B cell (primary cell): ENCODE results near the gene INTS7. TPM values are rescaled to one million over a fixed set of nuclear protein-coding genes. Genes with fewer than 3 reads are reported as not detected.

Experiments used
- ATAC-seq: fragments of 200-7000 bp; cut with Tn5 transposase; one replicate; pipeline ENCODE4 v1.10.0; 2021; ENCODE audit warnings: low read depth, mild to moderate bottlenecking, moderate number of reproducible peaks, moderate library complexity
- CTCF ChIA-PET: fragments of 350-600 bp; sonication (Branson Sonifier 250); formaldehyde crosslinking; loops from one replicate; lab custom pipeline; 2021; ENCODE audit warnings: antibody characterized with exemption, inconsistent platforms; lab: Charles Lee
- POLR2A ChIA-PET: fragments of 350-600 bp; sonication (Branson Sonifier 250); formaldehyde crosslinking; loops from one replicate; lab custom pipeline; 2021; ENCODE audit warnings: antibody characterized with exemption; lab: Charles Lee
- DNase-seq: peaks from one replicate; pipeline ENCODE4 v3.0.0; 2013
- H2AFZ ChIP-seq: 2 replicates; pipeline ENCODE4 v1.6.1; 2012; ENCODE audit warnings: mild to moderate bottlenecking, low read depth, low read length; ENCODE audit not compliant: insufficient read depth, poor library complexity, severe bottlenecking
- H3K27ac ChIP-seq, 2 donors: 1 replicate in 1 of 2; 2 replicates in 1 of 2; pipeline ENCODE4 v1.5.1; 2012 to 2013; ENCODE audit warnings: low read length in 2 of 2, mild to moderate bottlenecking in 2 of 2, moderate library complexity in 1 of 2
- H3K27me3 ChIP-seq, 4 experiments: fragments of 200-600 bp in 1 of 4; sonication (generic) in 1 of 4; replicated peaks in 1 of 4; 1 replicate in 2 of 4; 2 replicates in 2 of 4; pipeline versions ENCODE4 v1.6.1 to v1.7.0; 2013 to 2016; ENCODE audit warnings: low read length in 3 of 4, mild to moderate bottlenecking in 2 of 4, mixed read lengths in 1 of 4, moderate library complexity in 1 of 4; ENCODE audit not compliant: insufficient read depth in 4 of 4, control insufficient read depth in 3 of 4; ENCODE audit errors: control extremely low read depth in 1 of 4
- H3K36me3 ChIP-seq, 2 experiments: replicated peaks in 1 of 2; 1 replicate in 1 of 2; 2 replicates in 1 of 2; pipeline versions ENCODE4 v1.6.1 to v1.7.1; 2013; ENCODE audit warnings: low read length in 1 of 2; ENCODE audit not compliant: insufficient read depth in 2 of 2, control insufficient read depth in 1 of 2; ENCODE audit errors: control extremely low read depth in 1 of 2, extremely low read depth in 1 of 2
- H3K4me1 ChIP-seq, 2 donors: fragments of 200-600 bp in 1 of 2; sonication (generic) in 1 of 2; 1 replicate in 1 of 2; 2 replicates in 1 of 2; pipeline versions ENCODE4 v1.5.1 to v1.6.1; 2013 to 2017; ENCODE audit warnings: low read length in 2 of 2; ENCODE audit not compliant: control insufficient read depth in 2 of 2, insufficient read depth in 2 of 2
- H3K4me2 ChIP-seq: replicated peaks from 2 replicates; pipeline ENCODE3; 2012; ENCODE audit warnings: mild to moderate bottlenecking, low read depth, low read length; ENCODE audit not compliant: poor library complexity, severe bottlenecking
- H3K4me3 ChIP-seq, 5 experiments: fragments of 200-600 bp in 1 of 5; sonication (generic) in 1 of 5; 1 replicate in 3 of 5; 2 replicates in 2 of 5; pipeline versions ENCODE4 v1.5.1 to v1.7.0; 2011 to 2016; ENCODE audit warnings: low read length in 4 of 5, mild to moderate bottlenecking in 4 of 5, low read depth in 2 of 5, control low read depth in 1 of 5, moderate library complexity in 1 of 5; ENCODE audit not compliant: insufficient read depth in 1 of 5; ENCODE audit errors: control extremely low read depth in 1 of 5, extremely low read depth in 1 of 5
- H3K79me2 ChIP-seq: fragments of 200-600 bp; sonication (generic); one replicate; pipeline ENCODE4 v1.6.0; 2016; ENCODE audit warnings: low read length; ENCODE audit not compliant: control insufficient read depth, insufficient read depth
- H3K9ac ChIP-seq: fragments of 200-600 bp; sonication (generic); 2 replicates; pipeline ENCODE4 v1.6.1; 2017; ENCODE audit warnings: mild to moderate bottlenecking, low read length, moderate library complexity
- H3K9me3 ChIP-seq, 3 donors: one replicate each; pipeline versions ENCODE4 v1.6.1 to v1.7.1; 2013; ENCODE audit warnings: low read length in 2 of 3; ENCODE audit not compliant: control insufficient read depth in 2 of 3, insufficient read depth in 1 of 3; ENCODE audit errors: control extremely low read depth in 1 of 3
- H4K20me1 ChIP-seq: 2 replicates; pipeline ENCODE4 v1.6.0; 2012; ENCODE audit warnings: mild to moderate bottlenecking, low read length; ENCODE audit not compliant: insufficient read depth, control insufficient read depth, poor library complexity, severe bottlenecking
- H3K27ac Mint-ChIP-seq: one replicate; pipeline ENCODE4 v1.8.0; 2021; ENCODE audit warnings: mixed read lengths
- H3K27me3 Mint-ChIP-seq: one replicate; pipeline ENCODE4 v1.8.0; 2021; ENCODE audit warnings: mixed read lengths
- H3K4me1 Mint-ChIP-seq: one replicate; pipeline ENCODE4 v1.8.0; 2021; ENCODE audit warnings: mixed read lengths
- H3K4me3 Mint-ChIP-seq: one replicate; pipeline ENCODE4 v1.8.0; 2021; ENCODE audit warnings: mixed read lengths
- H3K9me3 Mint-ChIP-seq: one replicate; pipeline ENCODE4 v1.8.0; 2022; ENCODE audit warnings: mixed read lengths; ENCODE audit not compliant: insufficient read depth
- CTCF ChIP-seq: fragments of 200-600 bp; IDR thresholded peaks from one replicate; pipeline ENCODE4 v1.8.0; 2022; ENCODE audit warnings: antibody characterized with exemption, mild to moderate bottlenecking
- EZH2 ChIP-seq: IDR thresholded peaks from 2 replicates; pipeline ENCODE4 v1.6.1; 2012; ENCODE audit warnings: borderline replicate concordance, low read depth, mild to moderate bottlenecking, moderate library complexity, low read length; ENCODE audit not compliant: insufficient read depth, poor library complexity, severe bottlenecking
- WGBS: methylation state at CpG from one replicate; pipeline ENCODE4 v1.1.5; 2013; ENCODE audit warnings: missing lambda C conversion rate; ENCODE audit not compliant: insufficient coverage; 5-methylcytosine and 5-hydroxymethylcytosine counted together
- intact Hi-C: fragments of 100-400 bp; cut with micrococcal nuclease; formaldehyde crosslinking; loops from one replicate; pipeline ENCODE4 v1.10.0; 2022
- polyA plus RNA-seq: library from polyadenylated mRNA; depleted of rRNA; stranded (reverse); fragments of >200 nt; gene quantifications from 2 replicates; pipeline ENCODE4 v1.2.3, GENCODE V29; 2012
- total RNA-seq, 2 donors: library from RNA; stranded (reverse); fragments of 120-200 nt in 1 of 2; gene quantifications; 1 replicate in 1 of 2; 2 replicates in 1 of 2; pipeline versions ENCODE4 v1.2.3 to v1.2.4, GENCODE V29; 2013 to 2022

INTS7 gene
- total and polyA plus RNA-seq, 2 donors (not counting 1 experiment from before 2014, with no cell fraction given): 8.3 to 19.2 TPM

DNA sequence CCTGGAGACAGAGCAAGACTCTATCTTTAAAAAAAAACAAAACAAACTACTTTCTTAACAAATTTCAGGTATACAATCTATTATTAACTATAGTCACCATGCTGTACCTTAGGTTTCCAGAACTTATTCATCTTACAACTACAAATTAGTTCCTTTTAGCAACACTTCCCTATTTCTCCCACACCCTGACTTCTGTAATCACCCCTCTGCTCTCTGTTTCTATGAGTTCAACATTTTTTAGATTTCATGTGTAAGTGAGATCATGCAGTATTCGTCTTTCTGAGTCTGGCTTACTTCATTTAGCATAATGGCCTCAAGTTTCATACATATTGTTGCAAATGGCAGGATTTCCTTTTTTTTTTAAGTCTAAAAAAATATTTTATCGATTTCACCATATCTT lies 126.9 kb downstream of the INTS7 start:
- no CpG with 5 or more reads among the region's 2 CpGs for WGBS
- Histone ChIP-seq H3K79me2 (no peaks in the 10 kb centered on the region), H3K4me1 (no peaks in the 10 kb centered on the region), H4K20me1 (no peaks in the 10 kb centered on the region), H3K9me3 (peaks cover 0 to 5% (median 2%) of the 10 kb centered on the region in 3 donors), H3K27me3 (peaks cover 0 to 4% (median 0%) of the 10 kb centered on the region in 4 experiments), H2AFZ (no peak overlapping the region), H3K4me2 (no peak overlapping the region), H3K9ac (no peak overlapping the region), H3K27ac (no peak overlapping the region), H3K4me3 (no peak overlapping the region), H3K36me3 (no peaks in the 10 kb centered on the region)
- Mint-ChIP-seq H3K27ac (no peak overlapping the region), H3K9me3 (no peaks in the 10 kb centered on the region), H3K27me3 (peaks cover 3% of the 10 kb centered on the region), H3K4me3 (no peak overlapping the region), H3K4me1 (peaks cover 2% of the 10 kb centered on the region)
- ChIA-PET CTCF (no interaction called here), POLR2A (no interaction called here)
- TF ChIP-seq CTCF (no peak), EZH2 (no peak)
- intact Hi-C loops: no loop called here
- no peak for DNase-seq
- ATAC-seq: no peak

- no peak overlapping the region for H3K27ac Mint-ChIP-seq
- POLR2A ChIA-PET: interaction anchor here (0.6 kb wide), 1 partner anchor 182 kb away, joined by 6 read pairs; no protein-coding TSS in a partner anchor
- H3K4me2 ChIP-seq: no peak overlapping the region
These were observed 131.7 kb downstream of the INTS7 start for GRCh38 chr1:211903490-211904245.

More at GRCh38 chr1:211903490-211904245, 131.7 kb downstream of the INTS7 start:
- intact Hi-C loops: no loop called here
- Histone ChIP-seq H3K9me3 (peaks cover 0 to 18% (median 3%) of the 10 kb centered on the region in 3 donors), H4K20me1 (no peaks in the 10 kb centered on the region), H3K9ac (no peak overlapping the region), H3K4me3 (no peak overlapping the region), H2AFZ (no peak overlapping the region), H3K27ac (no peak overlapping the region), H3K4me1 (no peaks in the 10 kb centered on the region), H3K27me3 (no peaks in the 10 kb centered on the region), H3K79me2 (no peaks in the 10 kb centered on the region), H3K36me3 (no peaks in the 10 kb centered on the region)
- Mint-ChIP-seq H3K4me3 (no peak overlapping the region), H3K9me3 (no peaks in the 10 kb centered on the region), H3K4me1 (peaks cover 2% of the 10 kb centered on the region), H3K27me3 (peaks cover 3% of the 10 kb centered on the region)
- ATAC-seq: no peak
- TF ChIP-seq CTCF: no peak
- TF ChIP-seq EZH2: no peak
- DNase-seq: no peak
- CTCF ChIA-PET: no interaction called here
- 83% methylated on average over 2 of the region's 2 CpGs for WGBS
